NOMO-1 (cell line): ENCODE measurements around the gene RPIA.
"Not testable (repeated sequence)": the region's sequence is repeated elsewhere in the genome, so short reads cannot be mapped to it uniquely, and the experiment has no call there.

Source experiments
- DNase-seq, 2 experiments: peaks; one replicate each; lab custom pipeline; 2025; ENCODE audit not compliant: unreplicated experiment in 2 of 2; lab: John Stamatoyannopoulos, UW

RPIA gene

DNA sequence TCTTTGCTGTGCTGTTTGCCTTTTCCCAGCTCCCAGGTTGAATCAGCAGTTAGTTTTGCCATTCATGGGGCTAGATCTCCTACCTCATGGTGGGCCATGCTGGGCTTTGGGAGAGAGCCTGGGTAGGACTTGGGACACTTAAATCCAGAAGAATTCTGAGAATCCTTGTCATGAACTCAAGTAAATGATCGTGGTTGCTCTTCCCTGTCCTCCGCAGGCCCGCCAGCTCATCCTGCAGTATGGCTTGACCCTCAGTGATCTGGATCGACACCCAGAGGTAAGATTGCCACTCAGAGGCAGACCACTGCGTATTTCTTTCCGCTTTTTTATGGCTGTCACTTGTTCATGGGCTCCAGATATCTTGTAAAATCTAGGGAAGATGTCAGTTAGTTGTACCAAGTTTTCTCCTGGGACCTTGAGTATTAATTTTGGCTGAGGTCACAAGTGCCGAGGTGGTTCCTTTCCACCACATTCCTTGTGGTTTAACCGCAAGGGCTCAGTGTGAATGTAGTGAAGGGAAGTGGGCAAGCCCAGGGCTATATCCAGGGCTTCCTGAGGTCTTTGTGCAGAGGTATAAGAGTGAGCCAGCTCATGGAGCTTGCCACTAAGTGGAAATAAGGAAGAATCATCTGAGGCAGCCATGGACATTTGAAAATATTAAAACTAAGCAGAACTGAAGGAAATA is 37.7 kb downstream of the RPIA start:
- peak in 1 of 2 experiments; percentile 9 for DNase-seq

DNA sequence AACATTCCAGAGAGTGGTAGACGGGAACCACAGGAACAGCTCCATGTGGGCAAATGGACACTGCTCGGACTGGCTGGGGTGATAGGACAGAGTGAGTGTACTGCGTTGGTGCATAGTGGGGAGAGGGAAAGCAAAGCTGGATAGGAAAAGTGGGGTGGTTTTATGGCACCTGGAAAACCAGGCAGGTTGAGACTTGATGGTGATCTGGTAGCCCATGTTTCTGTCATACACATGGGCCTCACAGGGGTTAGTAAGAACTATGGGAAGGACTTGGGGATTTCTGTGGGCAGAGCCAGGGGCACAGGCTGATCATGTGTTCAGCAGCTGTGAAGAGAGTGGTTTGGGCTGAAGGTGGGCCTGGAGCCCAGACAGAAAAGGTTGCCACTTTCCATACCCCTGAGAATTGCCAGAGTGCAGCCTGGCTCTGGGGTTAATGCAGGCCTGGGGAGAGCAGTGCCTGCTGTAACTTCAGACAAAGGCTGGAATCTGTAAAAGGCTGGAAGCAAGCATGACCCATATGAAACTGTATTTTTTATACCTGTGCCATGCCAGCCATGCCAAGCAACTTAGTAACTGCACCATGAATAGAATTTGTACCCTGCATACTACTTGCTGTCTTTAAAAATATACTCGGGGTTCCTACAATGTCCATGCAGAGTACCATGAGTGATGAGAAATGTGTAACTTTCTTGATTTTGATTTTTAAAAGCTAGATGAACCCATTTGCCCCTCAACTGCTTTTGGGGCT is 41.9 kb downstream of the RPIA start:
- DNase-seq = no peak

DNA sequence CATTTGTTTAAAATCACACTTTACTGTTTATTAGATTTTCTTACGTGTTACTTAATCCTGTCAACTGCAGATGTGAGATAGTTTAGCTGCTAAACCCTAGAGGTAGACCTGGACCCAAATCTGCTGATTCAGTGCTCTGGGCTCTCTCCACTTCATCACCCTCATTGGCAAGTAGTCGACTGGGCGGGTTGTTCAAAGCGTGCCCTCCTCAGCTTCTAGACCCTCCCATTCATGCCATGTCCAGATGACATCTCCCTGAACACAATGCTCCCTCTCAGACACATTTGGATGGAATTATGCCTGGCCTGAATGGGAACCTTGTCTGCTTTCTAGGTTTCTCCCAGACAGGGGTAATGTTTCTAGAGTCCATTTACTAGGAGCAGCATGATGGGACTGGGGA is 43.7 kb downstream of the RPIA start:
- no peak for DNase-seq

DNA sequence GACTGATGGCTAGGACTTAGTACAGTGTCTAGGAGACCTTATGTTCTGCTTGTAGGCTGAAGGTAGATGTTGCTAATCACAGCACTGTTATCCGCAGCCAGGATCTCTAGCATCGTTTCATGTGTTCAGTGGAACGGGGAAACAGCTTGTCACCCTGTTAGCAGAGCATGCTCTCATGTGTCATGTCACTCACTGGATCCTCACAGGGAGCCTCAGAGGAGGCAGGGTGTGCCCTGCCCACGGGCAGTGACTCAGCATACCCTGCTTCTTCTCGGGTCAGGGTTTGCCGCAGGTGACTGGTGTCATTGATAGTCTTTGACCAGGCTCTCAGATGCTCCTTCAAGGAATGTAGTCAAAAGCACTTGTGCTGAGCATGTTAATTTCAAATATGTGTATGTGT is 44.4 kb downstream of the RPIA start:
- no peak for DNase-seq

DNA sequence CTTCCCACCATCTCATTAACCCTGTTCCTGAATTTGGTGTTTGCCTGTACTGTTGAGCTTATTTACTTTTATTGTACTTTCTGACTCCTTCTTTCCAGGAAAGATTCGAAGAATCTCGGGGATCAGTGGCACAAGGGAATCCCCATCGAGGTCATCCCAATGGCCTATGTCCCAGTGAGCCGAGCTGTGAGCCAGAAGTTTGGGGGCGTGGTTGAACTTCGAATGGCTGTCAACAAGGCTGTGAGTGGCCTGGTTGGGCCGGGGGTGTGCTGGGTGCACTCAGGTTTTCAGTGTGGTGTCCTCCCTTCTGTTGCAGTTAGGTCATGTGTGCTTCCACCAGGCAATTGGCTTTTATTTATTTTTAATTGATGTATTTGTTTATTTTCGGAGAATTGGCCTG is 45.0 kb downstream of the RPIA start:
- DNase-seq = no peak

DNA sequence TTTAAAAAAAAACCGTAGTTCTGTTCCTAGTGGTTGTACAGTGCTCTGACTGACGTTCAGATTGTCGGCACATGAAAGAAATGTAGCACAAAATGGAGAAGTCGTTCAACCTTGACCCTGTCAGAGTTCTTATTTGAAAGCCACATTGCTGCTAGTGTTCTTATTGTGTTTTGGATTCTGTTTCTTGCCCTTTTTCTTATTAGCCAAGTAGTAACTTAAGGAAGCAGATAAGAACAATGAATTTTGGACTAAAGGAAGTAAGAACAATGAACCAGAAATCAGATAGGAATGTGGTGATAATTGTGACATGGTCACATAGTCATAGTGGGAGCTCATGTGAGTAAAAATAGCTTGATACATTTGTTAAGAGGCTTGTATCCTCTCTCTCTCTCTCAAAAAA is 45.9 kb downstream of the RPIA start:
- DNase-seq = no peak

DNA sequence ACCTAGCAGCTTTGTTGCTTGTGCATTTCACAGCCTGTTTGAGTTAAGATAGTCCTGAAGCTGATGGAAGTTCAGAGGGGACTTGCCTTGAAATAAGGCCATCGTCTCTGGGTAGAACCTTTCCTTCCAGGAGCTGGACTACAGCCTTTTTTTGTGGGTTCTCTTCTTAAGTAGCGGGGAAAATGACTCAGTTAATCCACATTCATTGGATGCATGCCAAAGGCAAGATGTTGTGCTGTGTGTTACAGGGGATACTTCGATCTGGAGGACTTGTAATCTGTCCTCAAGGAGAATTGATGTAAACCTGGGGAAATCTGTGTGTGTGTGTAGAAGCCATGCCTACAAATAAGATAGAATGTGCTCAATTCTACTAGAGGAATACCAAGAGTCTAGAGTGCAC is 46.8 kb downstream of the RPIA start:
- DNase-seq = no peak

DNA sequence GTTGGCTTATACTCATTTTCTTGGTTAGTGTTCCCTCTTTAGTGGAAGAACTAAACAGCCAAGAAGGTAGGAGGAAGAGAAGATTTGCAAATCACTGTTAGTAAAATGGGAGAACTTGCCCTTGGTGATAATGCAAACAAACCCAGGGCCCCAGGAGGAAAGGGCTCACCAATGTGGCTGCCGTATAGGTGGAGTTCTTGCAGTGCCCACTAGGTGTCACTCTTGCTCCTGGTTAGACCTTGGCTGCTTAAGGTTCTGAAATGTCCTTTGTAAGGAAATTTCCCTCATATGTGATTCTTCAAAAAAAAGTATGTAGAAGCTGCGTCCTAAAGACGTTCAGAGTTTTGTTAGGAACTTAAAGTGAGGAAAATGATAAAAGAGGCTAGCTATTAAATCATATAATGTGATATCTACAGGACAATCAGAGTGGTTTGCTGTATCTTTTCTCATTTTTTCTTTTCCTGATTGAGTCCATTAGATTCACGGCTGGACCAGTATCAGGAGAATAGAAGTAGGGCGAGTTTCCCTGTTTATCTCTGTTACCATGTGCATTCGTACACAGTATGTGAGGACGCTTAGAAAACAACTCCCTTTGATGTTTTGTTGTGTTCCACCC is 48.6 kb downstream of the RPIA start:
- peak; percentile 32 to 64 for DNase-seq

DNA sequence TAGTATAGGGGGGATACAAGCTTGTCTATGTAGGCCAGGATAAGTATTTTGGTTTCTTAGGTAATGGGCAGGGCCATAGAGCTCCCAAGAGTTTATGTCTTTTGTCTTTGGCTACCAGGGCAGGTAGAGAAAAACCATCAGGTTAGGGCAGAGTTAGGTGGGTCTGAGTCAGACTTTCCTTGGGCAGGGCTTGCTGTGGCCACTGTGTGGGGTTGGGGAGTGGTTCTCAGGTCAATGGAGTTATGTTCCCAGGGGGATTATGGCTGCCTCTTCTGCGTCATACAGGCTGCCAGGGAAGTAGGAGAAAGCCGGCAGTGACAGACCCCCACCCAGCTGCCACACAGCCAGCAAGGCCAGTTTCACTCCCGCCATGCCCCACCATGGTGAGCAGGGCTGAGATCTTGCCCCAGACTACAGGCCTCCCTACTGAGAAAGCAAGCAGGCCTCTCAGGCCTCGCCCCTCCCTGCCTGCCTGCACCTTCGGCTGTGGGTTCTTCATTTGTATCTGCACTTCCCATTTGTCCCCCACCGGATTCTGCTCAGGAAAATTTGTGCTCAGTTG is 55.5 kb downstream of the RPIA start:
- no peak for DNase-seq

DNA sequence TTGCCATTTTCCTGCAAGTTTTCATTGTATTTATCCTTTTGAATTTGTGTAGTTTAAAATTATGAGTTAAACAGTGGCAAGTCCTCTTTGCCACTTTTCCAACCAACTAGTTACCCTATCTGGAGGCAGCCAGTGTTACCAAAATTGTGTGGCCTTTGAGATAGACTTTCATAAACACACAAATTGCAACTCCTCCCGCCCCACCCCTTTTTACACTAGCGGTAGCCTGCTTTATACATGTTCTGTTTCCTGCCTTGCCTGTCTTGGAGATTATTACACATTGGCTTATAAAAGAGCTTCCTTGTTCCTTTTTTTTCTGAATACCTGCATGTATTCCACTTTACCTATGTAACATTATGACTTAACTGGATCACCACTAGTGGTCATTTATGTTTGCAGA is 56.5 kb downstream of the RPIA start:
- no peak for DNase-seq

DNA sequence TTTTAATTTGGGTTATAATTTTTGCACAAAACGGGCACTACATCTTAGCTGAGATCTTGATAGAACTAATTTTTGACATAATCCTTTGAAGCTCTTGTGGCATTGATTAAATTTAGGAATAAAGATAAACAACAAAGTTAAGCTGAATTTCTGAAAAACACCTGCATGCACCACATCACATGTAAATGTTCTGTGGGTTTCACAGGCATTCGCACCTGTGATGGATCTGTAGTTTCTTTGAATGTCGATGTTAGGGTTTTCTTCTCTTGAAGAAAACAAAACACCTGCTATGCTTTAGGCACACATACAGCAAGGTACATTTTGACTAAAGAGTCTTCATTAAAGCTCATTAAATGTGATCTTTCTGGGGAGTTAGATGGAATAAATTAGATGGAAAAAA is 60.3 kb downstream of the RPIA start:
- no peak for DNase-seq

DNA sequence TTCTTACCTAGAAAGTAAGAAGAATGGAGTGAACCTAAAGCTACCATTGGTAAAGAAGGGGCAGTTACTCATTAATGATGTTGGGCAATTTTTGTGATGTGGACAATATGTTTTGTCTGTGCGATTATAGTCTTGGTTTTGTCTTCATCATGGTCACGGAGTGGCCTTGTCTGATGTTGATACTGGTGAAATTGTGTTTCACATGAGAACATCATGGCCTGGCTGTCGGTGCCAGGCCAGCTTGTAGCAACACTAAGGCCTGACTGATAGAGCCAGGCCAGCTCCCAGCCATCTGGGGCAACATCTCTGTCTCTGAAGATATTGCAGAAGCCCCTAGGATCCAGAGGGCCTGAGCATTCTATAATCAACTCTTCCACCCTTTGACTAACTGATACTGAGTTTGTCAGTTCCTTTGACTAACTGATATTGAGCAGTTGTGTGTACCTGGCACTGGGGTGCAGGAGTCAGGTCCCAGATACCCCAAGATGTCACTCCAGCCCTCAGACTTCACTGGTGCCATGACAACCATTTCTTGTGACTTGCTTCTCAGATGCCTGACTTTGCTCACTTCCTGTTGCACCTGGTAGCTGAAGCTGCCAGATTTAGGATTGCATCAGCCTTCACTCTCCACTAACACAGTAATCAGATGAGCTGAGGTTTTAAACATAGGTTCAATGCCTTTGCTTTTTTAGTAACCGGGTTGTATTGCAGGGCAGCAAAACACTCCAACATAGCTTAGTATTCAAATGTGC is 62.5 kb downstream of the RPIA start:
- no peak for DNase-seq

DNA sequence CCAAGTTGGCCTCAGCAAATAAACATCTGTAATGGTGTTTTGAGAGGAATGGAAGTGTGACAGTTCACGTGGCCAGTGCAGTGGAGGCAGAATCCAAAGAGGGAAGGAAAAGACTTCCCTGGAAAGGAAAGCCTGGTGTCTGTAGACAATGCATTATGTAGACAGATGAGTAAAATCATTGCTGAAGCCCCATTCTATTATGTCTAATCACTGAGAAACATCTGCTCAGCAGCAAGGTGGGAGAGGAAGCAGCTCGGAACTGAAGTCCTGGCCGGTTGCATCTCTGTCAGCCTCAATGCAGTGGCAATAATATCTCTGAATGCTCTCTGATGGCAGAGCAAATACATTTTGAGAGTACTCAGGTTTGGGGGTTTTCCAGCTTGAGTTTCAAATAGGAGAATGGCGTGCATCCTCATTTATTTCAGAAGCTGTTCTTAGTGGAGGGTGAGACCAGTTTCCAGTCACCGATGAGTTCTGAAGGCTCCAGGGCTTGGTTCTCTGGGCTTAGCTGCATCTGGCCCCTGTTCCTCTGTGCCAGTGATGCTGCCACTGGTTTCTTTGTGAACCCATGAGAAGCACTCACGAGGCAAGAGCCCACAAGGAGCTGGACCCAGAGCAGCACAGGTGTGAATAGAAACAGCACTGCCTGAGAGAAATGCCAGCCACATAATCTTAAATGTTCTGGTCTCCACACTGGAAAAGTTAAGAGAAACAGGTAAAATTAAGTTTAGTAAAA is 63.3 kb downstream of the RPIA start:
- no peak for DNase-seq

DNA sequence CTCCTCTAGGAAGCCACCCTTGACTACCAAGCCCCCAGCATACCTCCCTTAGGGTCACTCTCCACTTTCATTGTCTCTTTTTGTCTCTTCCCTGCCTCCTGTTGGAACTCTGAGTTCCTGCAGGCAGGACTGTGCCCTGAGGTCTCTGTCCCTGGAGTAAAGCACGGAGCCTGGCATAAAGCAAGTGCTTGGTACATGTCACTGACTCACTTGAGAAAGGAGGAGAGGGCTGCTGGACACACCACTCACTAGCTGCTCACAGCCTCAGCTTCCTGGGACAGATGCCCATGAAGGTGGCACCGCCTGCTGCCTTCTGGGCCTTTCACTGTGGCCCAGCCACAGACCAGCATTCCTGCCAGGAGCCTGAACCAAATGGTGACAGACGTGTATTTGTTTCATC is 64.4 kb downstream of the RPIA start:
- no peak for DNase-seq

DNA sequence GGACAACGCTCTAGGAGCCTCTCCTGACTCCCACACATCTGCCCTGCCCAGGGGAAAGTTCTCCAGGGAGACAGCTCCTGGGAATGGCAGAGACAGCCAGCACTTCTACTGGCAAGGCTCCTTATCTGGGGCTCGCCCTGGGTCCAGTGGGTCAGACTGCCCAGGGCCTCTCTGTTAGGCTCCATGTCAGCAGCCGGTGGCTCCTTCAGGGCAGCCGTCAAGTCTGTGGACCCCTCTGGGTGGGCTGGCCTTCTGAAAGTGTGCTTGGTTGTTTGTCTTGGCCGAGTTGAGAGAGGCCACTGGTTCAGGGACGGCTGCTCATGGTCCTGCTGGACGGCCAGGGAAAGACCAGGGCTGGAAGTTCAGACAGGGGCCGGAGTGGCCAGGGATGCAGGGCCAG is 65.6 kb downstream of the RPIA start:
- no peak for DNase-seq

DNA sequence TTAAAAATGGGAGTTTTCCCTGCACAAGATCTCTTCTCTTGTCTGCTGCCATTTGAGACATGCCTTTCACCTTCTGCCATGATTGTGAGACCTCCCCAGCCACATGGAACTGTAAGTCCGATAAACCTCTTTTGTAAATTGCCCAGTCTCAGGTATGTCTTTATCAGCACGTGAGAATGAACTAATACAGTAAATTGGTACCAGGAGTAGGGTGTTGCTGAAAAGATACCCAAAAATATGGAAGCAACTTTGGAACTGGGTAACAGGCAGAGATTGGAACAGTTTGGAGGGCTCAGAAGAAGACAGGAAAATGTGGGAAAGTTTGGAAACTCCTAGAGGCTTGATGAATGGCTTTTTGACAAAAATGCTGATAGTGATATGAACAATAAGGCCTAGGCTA is 67.2 kb downstream of the RPIA start:
- DNase-seq = not testable (repeated sequence)

DNA sequence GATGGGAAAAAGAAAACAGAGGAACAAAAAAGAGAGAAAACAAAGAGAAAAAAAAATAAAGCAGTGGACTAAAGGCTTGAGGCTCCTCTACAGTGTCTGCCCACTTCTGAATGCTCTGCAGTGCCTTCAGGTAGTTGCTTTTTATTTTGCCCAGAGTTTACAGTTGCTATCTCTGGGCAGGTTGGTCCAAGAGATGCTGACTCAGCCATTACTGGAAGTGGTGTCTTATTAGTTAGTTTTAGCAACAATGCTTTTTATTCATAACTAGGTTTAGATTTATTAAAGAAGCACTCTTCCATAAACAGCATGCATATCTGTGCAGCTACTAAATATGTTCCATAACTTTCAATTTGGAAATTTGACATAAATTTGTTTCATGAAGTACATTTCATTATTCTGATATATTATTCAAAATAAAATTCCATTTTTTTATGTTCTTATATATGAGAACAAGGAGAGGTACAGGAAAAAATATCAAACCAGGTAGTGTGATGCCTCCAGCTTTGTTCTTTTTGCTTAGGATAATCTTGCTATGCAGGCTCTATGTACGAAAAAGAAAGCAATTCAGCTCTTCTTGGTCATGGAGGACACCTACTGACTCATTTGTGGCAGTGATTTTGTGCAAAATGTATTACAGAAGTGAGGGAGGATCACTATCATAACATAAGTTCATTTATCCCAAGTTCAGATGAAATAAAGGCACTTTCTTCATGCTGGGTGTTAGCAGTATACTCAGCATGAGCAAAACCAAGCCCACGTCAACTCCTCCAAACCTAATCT is 69.5 kb downstream of the RPIA start:
- DNase-seq = no peak

DNA sequence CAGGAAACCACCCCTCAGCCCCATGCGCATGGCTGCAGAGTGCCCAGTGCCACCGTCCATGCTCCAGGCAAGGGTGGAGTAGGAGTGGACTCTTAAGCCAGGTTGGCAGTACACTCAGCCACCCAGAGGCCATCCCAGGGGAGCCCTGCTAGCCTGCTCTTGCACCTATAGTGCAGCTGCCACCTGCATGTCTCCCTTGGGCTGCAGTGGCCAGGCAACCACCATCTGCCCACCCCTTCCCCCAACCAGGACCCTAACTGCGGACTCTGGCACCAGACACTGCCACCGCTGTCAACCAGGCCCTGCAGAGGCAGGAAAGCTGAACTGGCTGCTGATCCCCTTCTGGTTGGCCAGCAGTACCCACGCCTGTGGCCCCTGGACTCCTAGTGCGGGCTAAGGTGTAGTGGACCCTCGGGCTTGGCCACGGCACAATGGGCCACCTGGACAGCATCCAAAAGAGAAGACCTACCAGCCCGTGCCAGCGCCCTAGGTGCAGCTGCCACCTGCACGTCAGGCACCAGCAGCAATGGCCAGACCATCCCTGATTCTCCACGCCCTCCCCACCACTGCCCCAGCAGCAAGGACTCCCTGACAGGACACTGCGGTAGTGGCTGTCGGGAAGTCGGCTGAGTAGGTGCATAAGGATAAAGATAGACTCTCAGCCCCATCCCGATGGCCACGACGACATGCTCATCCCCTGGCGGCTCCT is 72.8 kb downstream of the RPIA start:
- DNase-seq = no peak

DNA sequence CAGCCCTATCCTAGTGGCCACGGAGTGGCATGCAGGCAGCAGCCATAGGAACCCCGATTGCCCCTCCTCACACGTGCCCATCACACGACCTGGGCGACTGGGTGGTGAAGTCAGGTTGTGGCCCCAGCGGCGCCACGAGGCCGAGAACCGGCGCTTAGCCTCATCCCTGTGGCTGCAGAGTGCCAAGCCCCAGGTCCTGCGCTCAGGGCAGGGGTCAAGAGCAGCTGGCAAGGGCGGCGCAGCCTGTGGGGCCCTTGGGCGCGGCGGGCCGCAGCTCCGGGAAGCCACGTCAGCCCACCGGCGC is 73.3 kb downstream of the RPIA start:
- DNase-seq = no peak
